ENCODE data around the gene TMEM163. TPM values are rescaled to one million over a fixed set of nuclear protein-coding genes. Genes with fewer than 3 reads are reported as not detected.

TMEM163 gene
- total RNA-seq, 6 experiments from 2014 or later = 0.06 to 0.20 (median 0.07) TPM; not detected in 3

GRCh38 chr2:134454426-134454825 is 264.4 kb downstream of the TMEM163 start:
- intact Hi-C loops (cut with DNase I) = no loop called here
- Histone ChIP-seq H3K27ac (peak overlapping the region in 1 of 3 donors; percentile 45), H3K4me3 (no peak overlapping the region), H3K4me1 (peaks cover 0 to 23% (median 4%) of the 10 kb centered on the region in 4 donors), H3K9me3 (no peaks in the 10 kb centered on the region), H3K36me3 (no peaks in the 10 kb centered on the region), H3K27me3 (no peaks in the 10 kb centered on the region)
- no peak for ATAC-seq
- TF ChIP-seq CTCF (IDR thresholded peaks at IDR 0.05) (no peak), POLR2A (IDR thresholded peaks at IDR 0.05) (no peak)
- peak in 1 of 3 donors; percentile 31 for DNase-seq
- WGBS (ENCODE audit: insufficient coverage, low coverage, low lambda C conversion rate, missing lambda C conversion rate) = 74% methylated on average over 8 of the region's 8 CpGs

GRCh38 chr2:134453973-134454372 is 264.8 kb downstream of the TMEM163 start:
- Histone ChIP-seq H3K9me3 (no peaks in the 10 kb centered on the region), H3K36me3 (no peaks in the 10 kb centered on the region), H3K27me3 (no peaks in the 10 kb centered on the region), H3K4me3 (no peak overlapping the region), H3K27ac (no peak overlapping the region), H3K4me1 (peaks cover 0 to 23% (median 4%) of the 10 kb centered on the region in 4 donors)
- no peak for ATAC-seq
- DNase-seq = peak in 1 of 3 donors; percentile 16
- TF ChIP-seq POLR2A (IDR thresholded peaks at IDR 0.05) = no peak
- no peak for TF ChIP-seq CTCF (IDR thresholded peaks at IDR 0.05)
- WGBS (ENCODE audit: insufficient coverage, low coverage, low lambda C conversion rate, missing lambda C conversion rate) = 70% methylated on average over 4 of the region's 10 CpGs
- intact Hi-C loops (cut with DNase I) = no loop called here

GRCh38 chr2:134453476-134453875 is 265.3 kb downstream of the TMEM163 start:
- no peaks in the 10 kb centered on the region for H3K9me3 ChIP-seq
- no peak for ATAC-seq
- 100% methylated on average over 1 of the region's 4 CpGs for WGBS (ENCODE audit: insufficient coverage, low coverage, low lambda C conversion rate, missing lambda C conversion rate)

GRCh38 chr2:134452042-134452733 is 266.6 kb downstream of the TMEM163 start:
- Histone ChIP-seq H3K27me3 (no peaks in the 10 kb centered on the region), H3K36me3 (no peaks in the 10 kb centered on the region), H3K4me1 (peaks cover 0 to 12% (median under 1%) of the 10 kb centered on the region in 4 donors), H3K4me3 (no peak overlapping the region), H3K9me3 (no peaks in the 10 kb centered on the region), H3K27ac (no peak overlapping the region)
- 92% methylated on average over 7 of the region's 9 CpGs for WGBS (ENCODE audit: insufficient coverage, low coverage, low lambda C conversion rate, missing lambda C conversion rate)
- TF ChIP-seq POLR2A (IDR thresholded peaks at IDR 0.05) (no peak), CTCF (IDR thresholded peaks at IDR 0.05) (no peak)
- intact Hi-C loops (cut with DNase I) = no loop called here
- ATAC-seq (no peak), DNase-seq (no peak)

More at GRCh38 chr2:134453476-134453875, 265.3 kb downstream of the TMEM163 start:
- TF ChIP-seq CTCF (IDR thresholded peaks at IDR 0.05) = no peak
- no peak for TF ChIP-seq POLR2A (IDR thresholded peaks at IDR 0.05)
- intact Hi-C loops (cut with DNase I) = no loop called here
- no peak overlapping the region for H3K27ac ChIP-seq
- peaks cover 0 to 23% (median 4%) of the 10 kb centered on the region in 4 donors for H3K4me1 ChIP-seq
- H3K36me3 ChIP-seq = no peaks in the 10 kb centered on the region
- no peaks in the 10 kb centered on the region for H3K27me3 ChIP-seq
- DNase-seq = no peak
- no peak overlapping the region for H3K4me3 ChIP-seq
